Activated CD4-positive, alpha-beta T cell treated with anti-CD3 and anti-CD28 coated beads for 36 hours (primary cell): ENCODE data around the gene HEXIM1. TPM values are rescaled to one million over a fixed set of nuclear protein-coding genes. Genes with fewer than 3 reads are reported as not detected.

Experiments
- ATAC-seq: fragments of 200-7000 bp; cut with Tn5 transposase; one replicate; pipeline ENCODE4 v1.10.0; 2021; ENCODE audit warnings: mild to moderate bottlenecking, moderate library complexity
- CTCF ChIA-PET: fragments of 350-600 bp; sonication (Branson Sonifier 250); formaldehyde crosslinking; loops from one replicate; lab custom pipeline; 2021; ENCODE audit warnings: antibody characterized with exemption; lab: Charles Lee
- POLR2A ChIA-PET: fragments of 350-600 bp; sonication (Branson Sonifier 250); formaldehyde crosslinking; loops from one replicate; lab custom pipeline; 2021; ENCODE audit warnings: antibody characterized with exemption, inconsistent platforms; lab: Charles Lee
- DNase-seq: peaks from one replicate; pipeline ENCODE4 v3.0.0-alpha.2; 2020
- H3K27ac Mint-ChIP-seq: one replicate; pipeline ENCODE4 v1.8.0; 2021; ENCODE audit warnings: mixed read lengths
- H3K27me3 Mint-ChIP-seq: one replicate; pipeline ENCODE4 v1.8.0; 2021; ENCODE audit warnings: mixed read lengths
- H3K36me3 Mint-ChIP-seq: one replicate; pipeline ENCODE4 v1.8.0; 2021; ENCODE audit warnings: low read depth, mixed read lengths
- H3K4me1 Mint-ChIP-seq: one replicate; pipeline ENCODE4 v1.8.0; 2021; ENCODE audit warnings: mixed read lengths
- H3K4me3 Mint-ChIP-seq: one replicate; pipeline ENCODE4 v1.8.0; 2021; ENCODE audit warnings: mild to moderate bottlenecking, moderate library complexity, mixed read lengths
- H3K9me3 Mint-ChIP-seq: one replicate; pipeline ENCODE4 v1.8.0; 2021; ENCODE audit warnings: low read depth, mixed read lengths
- intact Hi-C, 2 experiments: fragments of 100-400 bp; cut with DNase I in 1 of 2; cut with micrococcal nuclease in 1 of 2; formaldehyde crosslinking; loops; one replicate each; pipeline versions ENCODE4 v1.14.2 to v1.15.1; 2022 to 2024; cut with DNase I, micrococcal nuclease
- total RNA-seq, 2 experiments: library from RNA; stranded (reverse); gene quantifications; one replicate each; pipeline ENCODE4 v1.2.3, GENCODE V29; 2021

HEXIM1 gene
- total RNA-seq, 2 experiments from 2014 or later = 27.1 to 27.3 TPM

DNA sequence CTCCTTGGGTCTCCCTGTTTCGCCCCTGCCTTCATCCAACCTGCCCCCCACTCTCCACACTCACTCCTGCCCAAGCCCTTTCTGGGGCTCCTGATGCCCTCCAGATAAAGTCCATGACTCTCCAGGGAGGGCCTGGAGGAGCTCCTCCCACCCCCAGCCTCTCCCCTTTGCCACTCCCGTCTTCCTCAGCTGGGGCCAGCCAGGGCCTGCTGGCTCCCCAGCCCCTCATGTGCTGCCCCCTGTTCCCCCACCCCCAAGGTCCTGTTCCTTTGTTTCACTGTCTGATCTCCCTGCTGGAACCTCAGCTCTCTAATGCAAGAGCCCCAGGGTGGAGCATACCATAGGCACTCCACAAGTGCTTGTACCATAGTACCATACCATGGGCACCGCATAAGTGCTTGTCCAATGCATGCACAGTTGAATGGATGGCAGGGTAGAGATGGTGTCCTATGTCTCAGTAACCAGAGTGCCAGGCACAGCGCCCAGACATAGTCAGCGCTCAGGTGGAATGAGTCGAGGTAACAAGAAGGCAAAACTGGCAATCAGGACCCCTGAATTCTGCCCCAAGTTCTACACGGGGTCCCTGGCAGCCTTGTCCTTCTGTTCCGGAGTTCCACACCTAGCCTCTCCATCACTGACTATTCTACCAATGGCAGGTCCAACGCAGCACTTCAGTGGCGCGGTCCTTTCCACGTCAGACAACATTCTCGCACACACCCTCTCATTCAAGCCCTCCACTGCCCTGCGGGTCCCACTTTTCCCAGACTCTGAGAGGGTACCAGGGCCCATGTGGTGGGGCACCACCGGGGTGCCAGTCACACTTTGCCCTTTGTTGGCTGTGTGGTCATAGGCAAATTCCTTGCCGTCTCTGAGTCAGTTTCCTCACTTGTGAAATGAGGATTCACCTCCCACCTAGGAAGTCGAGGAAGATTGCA, 17.3 kb upstream of the HEXIM1 start:
- CTCF ChIA-PET = interaction anchor here (0.5 to 7.0 kb wide), 7 partner anchors 12 to 289 kb away, joined by 3 to 222 read pairs (median 3); partner anchors contain the start of gene HEXIM1
- Mint-ChIP-seq H3K36me3 (no peaks in the 10 kb centered on the region), H3K4me3 (peak overlapping the region; percentile 44), H3K9me3 (no peaks in the 10 kb centered on the region), H3K4me1 (peaks cover 5% of the 10 kb centered on the region), H3K27me3 (peaks cover 3% of the 10 kb centered on the region), H3K27ac (no peak overlapping the region)
- intact Hi-C loops = loop anchor here in 1 of 2 experiments (5.0 to 10.0 kb wide), 2 partner anchors 209 to 356 kb away; no protein-coding TSS in a partner anchor
- POLR2A ChIA-PET = no interaction called here
- DNase-seq = no peak
- no peak for ATAC-seq

DNA sequence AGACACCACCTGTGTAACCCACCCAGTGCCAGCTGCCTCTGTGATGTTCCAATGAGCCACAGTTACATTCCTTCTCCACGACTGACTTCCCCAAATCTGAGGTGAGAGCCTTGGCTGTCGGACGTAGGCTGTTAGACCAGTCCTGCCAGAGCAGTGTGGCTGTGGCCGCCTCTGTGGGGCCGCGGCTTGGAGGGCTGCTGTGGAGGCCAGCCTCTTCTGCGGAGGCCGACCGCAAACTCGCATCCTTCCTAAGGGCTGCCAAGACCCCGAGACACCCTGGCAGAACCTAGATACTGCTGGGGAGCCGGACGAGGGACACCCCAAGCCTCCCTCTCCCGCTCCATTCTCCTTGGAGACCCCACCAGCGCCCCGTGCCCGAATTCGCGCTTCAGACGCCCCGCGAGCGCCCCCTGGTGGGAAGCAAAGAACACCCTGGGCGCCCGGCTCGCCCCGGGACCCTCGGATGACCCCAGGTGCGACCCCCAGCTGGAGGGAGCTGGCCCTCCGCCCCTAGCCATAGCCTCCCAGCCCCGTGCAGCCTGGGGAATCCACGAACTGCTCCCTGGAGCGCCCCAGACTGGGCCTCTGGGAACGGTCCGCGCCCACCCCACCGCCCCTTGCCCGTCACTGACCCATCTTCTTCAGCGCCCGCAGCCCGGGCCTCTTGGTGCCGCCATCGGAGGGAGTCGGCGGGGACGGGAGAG, 16.5 kb upstream of the HEXIM1 start:
- Mint-ChIP-seq H3K36me3 (no peaks in the 10 kb centered on the region), H3K27me3 (peaks cover 3% of the 10 kb centered on the region), H3K9me3 (no peaks in the 10 kb centered on the region), H3K27ac (no peak overlapping the region), H3K4me3 (peak overlapping the region; percentile 44), H3K4me1 (peaks cover 9% of the 10 kb centered on the region)
- POLR2A ChIA-PET = no interaction called here
- DNase-seq (peak; percentile 74), ATAC-seq (peak; percentile 0)
- CTCF ChIA-PET = interaction anchor here (0.6 to 7.0 kb wide), 4 partner anchors 17 to 288 kb away, joined by 3 to 222 read pairs (median 102); partner anchors contain the start of gene HEXIM1
- intact Hi-C loops = loop anchor here (1.0 to 10.0 kb wide), 10 partner anchors 35 to 629 kb away; partner anchors contain the start of genes C1QL1 (in 1 of the 2), DCAKD (in 1 of the 2) and GPATCH8 (in 1 of the 2)

DNA sequence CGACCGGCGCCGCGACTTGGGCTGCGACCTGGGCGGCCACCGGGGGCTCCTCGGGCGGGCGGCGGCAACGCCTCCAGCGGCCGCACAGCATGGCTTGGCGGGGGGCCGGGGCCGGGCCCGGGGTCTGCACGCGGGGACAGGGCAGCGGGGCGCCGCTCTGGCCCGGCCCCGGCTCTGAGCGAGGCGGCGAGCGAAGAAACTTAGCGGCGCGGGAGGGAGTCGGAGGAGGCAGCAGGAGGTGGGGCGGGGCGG, 16.0 kb upstream of the HEXIM1 start, which contains the start of gene PLCD3:
PLCD3 (minus strand) TSS at position 196 of the 252 bp plus-strand sequence; CDS start at position 91, 105 bp downstream.
- peaks cover 9% of the 10 kb centered on the region for H3K4me1 Mint-ChIP-seq
- ATAC-seq (no peak), DNase-seq (no peak)
- intact Hi-C loops = loop anchor here (1.0 to 10.0 kb wide), 10 partner anchors 35 to 629 kb away; partner anchors contain the start of genes C1QL1 (in 1 of the 2), DCAKD (in 1 of the 2) and GPATCH8 (in 1 of the 2)
- CTCF ChIA-PET = interaction anchor here (1.0 to 7.0 kb wide), 3 partner anchors 16 to 65 kb away, joined by 3 to 222 read pairs (median 201); partner anchors contain the start of gene HEXIM1
- H3K36me3 Mint-ChIP-seq = no peaks in the 10 kb centered on the region
- H3K27me3 Mint-ChIP-seq = peaks cover 3% of the 10 kb centered on the region
- peak within 1 kb of the TSS; percentile 75 for H3K4me3 Mint-ChIP-seq
- H3K27ac Mint-ChIP-seq = peak within 1 kb of the TSS; percentile 80
- POLR2A ChIA-PET = no interaction called here
- H3K9me3 Mint-ChIP-seq = no peaks in the 10 kb centered on the region

DNA sequence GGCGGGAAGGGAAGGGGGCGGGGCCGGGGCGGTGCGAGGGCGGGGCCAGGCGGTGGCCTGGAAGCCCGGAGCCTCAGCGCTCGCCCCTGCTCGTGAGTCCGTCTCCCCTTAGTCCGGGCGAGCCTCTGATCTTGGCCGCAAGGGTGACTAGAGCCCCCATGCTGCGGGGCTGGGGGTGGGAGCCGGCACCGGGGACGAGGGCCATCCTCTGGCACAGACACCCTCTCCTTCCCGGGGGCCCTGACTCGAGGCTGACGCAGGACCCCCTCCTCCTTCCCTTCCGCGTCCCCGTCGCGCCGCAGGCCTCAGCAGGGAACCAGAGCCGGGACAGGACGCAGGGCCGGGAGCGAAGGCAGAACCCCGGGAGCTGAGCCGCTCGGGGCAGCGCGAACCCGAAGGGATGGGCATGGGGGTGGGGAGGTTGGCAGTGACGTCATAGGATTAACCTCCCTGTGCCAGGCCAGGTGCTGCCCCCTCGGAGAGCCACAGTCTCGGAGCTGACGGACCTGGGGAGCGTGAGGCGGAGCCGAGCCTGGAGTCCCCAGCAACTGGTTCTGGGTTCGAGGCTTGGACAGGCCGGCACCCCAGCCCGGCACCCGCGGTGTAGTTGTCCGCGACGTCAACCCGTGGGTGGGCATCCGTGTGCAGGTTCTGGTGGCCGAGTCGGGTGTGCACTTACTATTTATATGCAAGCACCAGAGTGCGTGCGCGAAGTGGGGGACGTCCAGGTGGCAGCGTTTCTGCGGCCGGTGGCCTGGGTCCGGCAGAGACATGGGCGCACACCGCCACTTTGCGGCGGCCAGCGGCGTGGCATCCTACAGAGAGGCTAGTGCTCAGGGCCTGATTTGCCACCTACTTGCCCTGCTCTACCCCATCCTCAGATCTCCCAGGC, 15.5 kb upstream of the HEXIM1 start:
- peak; percentile 42 for ATAC-seq
- Mint-ChIP-seq H3K4me3 (peak overlapping the region; percentile 75), H3K9me3 (no peaks in the 10 kb centered on the region), H3K4me1 (peaks cover 9% of the 10 kb centered on the region), H3K27ac (peak overlapping the region; percentile 80), H3K27me3 (peaks cover 3% of the 10 kb centered on the region), H3K36me3 (no peaks in the 10 kb centered on the region)
- intact Hi-C loops = loop anchor here (1.0 to 10.0 kb wide), 10 partner anchors 36 to 630 kb away; partner anchors contain the start of genes C1QL1 (in 1 of the 2), DCAKD (in 1 of the 2) and GPATCH8 (in 1 of the 2)
- ChIA-PET POLR2A (no interaction called here), CTCF (interaction anchor here (0.7 to 7.0 kb wide), 6 partner anchors 16 to 65 kb away, joined by 3 to 222 read pairs (median 3); partner anchors contain the start of gene HEXIM1)
- peak; percentile 86 for DNase-seq

DNA sequence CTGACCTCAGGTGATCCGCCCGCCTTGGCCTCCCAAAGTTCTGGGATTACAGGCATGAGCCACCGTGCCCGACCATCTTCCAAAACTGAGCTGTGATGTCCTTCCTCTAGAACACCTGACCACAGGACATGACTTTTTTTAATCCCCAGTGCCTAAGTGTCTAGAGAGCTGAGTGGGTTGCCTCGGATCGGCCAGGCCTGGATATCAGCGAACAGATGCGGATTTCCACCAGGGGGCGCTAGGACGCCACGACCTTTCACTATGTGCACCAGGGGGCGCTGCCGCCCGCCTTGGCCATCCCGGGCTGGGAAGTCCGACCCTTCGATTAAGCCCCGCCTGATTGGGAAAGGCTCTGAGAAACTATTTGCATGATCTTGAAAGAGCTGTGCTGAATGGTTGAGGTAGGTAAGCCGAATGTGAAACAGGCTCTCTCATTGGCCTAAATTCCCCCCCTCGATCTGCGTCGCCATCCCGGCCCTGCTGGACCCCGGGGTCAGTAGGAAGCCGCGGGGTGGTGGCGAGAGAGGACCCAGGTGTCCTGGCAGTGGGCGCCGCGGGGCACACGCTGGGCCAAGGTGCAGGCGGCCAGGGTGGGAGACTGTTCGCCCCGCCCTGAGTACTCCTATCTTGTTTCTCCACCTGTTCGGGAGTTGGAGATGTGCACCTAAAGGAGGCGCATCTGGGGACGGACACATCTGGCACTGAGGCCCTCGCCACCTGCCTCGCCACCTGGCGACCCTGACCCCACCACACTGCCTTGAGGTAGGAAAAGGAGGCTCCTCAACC, 12.9 kb upstream of the HEXIM1 start, which contains the start of gene ACBD4:
ACBD4 (plus strand) TSS at position 496 of the 786 bp plus-strand sequence. CDS start 458 bp downstream, outside the sequence.
- CTCF ChIA-PET = interaction anchor here (0.5 to 7.0 kb wide), 64 partner anchors 9 to 357 kb away, joined by 3 to 222 read pairs (median 4); partner anchors contain the start of genes DCAKD, FMNL1, HEXIM1 and HEXIM2

DNA sequence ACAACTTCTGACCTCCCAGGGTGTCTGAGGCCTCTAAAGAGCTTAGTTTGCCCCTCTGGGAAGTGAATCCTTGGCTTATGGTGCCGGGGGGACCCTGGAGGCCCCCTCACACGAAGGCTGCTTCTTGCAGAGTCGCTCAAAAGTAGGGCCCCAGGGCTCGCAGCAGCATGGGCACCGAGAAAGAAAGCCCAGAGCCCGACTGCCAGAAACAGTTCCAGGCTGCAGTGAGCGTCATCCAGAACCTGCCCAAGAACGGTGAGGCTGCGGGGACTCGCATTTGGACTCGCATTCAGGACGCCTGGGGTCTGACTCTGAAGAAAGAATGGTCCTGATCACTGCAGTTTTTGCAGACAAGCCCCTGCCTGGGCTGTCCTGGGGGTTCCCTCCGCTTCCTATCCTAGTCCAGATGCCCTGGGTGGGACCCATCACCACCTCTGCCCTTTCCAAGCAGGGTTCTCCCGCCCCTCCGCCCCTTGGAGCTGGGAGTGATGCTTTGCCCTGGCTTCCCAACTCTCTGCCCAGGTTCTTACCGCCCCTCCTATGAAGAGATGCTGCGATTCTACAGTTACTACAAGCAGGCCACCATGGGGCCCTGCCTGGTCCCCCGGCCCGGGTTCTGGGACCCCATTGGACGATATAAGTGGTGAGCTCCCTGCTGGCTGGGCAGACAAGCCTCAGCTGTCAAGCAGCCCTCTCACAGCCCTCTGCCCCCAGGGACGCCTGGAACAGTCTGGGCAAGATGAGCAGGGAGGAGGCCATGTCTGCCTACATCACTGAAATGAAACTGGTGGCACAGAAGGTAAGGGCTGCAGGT, 12.1 kb upstream of the HEXIM1 start:
- Mint-ChIP-seq H3K36me3 (no peaks in the 10 kb centered on the region), H3K27me3 (no peaks in the 10 kb centered on the region), H3K27ac (peak overlapping the region; percentile 87), H3K4me3 (peak overlapping the region; percentile 82), H3K9me3 (no peaks in the 10 kb centered on the region), H3K4me1 (peaks cover 9% of the 10 kb centered on the region)
- ATAC-seq (no peak), DNase-seq (peak; percentile 33)
- ChIA-PET CTCF (interaction anchor here (0.5 to 7.0 kb wide), 63 partner anchors 9 to 358 kb away, joined by 3 to 222 read pairs (median 4); partner anchors contain the start of genes DCAKD, FMNL1, HEXIM1 and HEXIM2), POLR2A (interaction anchor here (0.6 to 2.8 kb wide), 7 partner anchors 8 to 176 kb away, joined by 3 to 65 read pairs (median 6); partner anchors contain the start of gene HEXIM1)
- intact Hi-C loops = loop anchor here (1.0 to 10.0 kb wide), 11 partner anchors 12 to 361 kb away; partner anchors contain the start of genes HEXIM1 (in 2 of the 2), HEXIM2 (in 2 of the 2), EFTUD2 (in 1 of the 2) and KIF18B (in 1 of the 2)

More for the DNA sequence above, 12.9 kb upstream of the HEXIM1 start, which contains the start of gene ACBD4:
- H3K4me1 Mint-ChIP-seq = peaks cover 9% of the 10 kb centered on the region
- intact Hi-C loops = loop anchor here (1.0 to 10.0 kb wide), 11 partner anchors 13 to 361 kb away; partner anchors contain the start of genes HEXIM1 (in 2 of the 2), HEXIM2 (in 2 of the 2), EFTUD2 (in 1 of the 2) and KIF18B (in 1 of the 2)
- no peaks in the 10 kb centered on the region for H3K9me3 Mint-ChIP-seq
- no peaks in the 10 kb centered on the region for H3K36me3 Mint-ChIP-seq
- POLR2A ChIA-PET = interaction anchor here (0.6 to 2.8 kb wide), 7 partner anchors 9 to 177 kb away, joined by 3 to 65 read pairs (median 6); partner anchors contain the start of gene HEXIM1
- peaks cover 3% of the 10 kb centered on the region for H3K27me3 Mint-ChIP-seq
- H3K4me3 Mint-ChIP-seq = peak within 1 kb of the TSS; percentile 82
- peak within 1 kb of the TSS; percentile 87 for H3K27ac Mint-ChIP-seq
- ATAC-seq (peak; percentile 91), DNase-seq (peak; percentile 98)

DNA sequence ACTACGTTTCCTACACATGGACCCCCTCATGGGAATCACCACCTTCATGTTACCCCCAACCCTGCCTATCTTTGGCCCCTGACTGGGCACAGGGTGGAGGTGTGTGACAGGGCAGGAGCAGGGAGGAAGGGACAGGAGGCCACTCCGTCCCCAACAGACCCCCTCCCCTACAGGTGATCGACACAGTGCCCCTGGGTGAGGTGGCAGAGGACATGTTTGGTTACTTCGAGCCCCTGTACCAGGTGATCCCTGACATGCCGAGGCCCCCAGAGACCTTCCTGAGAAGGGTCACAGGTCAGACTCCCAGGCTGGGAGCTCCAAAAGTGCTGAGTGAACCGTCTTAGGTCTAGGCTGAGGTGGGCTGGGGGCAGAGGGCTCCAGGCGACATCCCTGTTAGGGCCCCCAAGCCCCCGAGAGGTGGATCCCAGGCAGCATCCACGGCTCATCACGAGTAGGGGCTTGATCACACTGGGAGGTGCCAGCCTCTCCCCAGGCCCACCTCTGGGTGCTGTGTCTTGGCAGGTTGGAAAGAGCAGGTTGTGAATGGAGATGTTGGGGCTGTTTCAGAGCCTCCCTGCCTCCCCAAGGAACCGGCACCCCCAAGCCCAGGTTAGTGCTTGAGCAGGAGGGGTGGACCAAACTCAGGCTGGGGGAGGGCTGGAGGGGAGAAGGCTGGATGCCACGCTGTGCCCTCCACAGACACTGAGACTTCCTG, 11.3 kb upstream of the HEXIM1 start:
- ChIA-PET POLR2A (interaction anchor here (2.8 kb wide), 1 partner anchor 13 kb away, joined by 65 read pairs; the partner anchor contains the start of gene HEXIM1), CTCF (interaction anchor here (0.6 to 7.0 kb wide), 3 partner anchors 10 to 60 kb away, joined by 3 to 222 read pairs (median 201); partner anchors contain the start of gene HEXIM1)
- ATAC-seq (no peak), DNase-seq (no peak)
- intact Hi-C loops = loop anchor here in 1 of 2 experiments (10.0 kb wide), 1 partner anchor 362 kb away; no protein-coding TSS in a partner anchor
- H3K9me3 Mint-ChIP-seq = no peaks in the 10 kb centered on the region
- H3K27ac Mint-ChIP-seq = no peak overlapping the region
- peak overlapping the region; percentile 82 for H3K4me3 Mint-ChIP-seq
- H3K4me1 Mint-ChIP-seq = peaks cover 9% of the 10 kb centered on the region
- no peaks in the 10 kb centered on the region for H3K27me3 Mint-ChIP-seq
- no peaks in the 10 kb centered on the region for H3K36me3 Mint-ChIP-seq
